Osteoblast (primary cell): ENCODE measurements around the gene CD3G. TPM values are rescaled to one million over a fixed set of nuclear protein-coding genes. Genes with fewer than 3 reads are reported as not detected.

Experiments
- DNase-seq: peaks from one replicate; pipeline ENCODE4 v3.0.0; 2011; ENCODE audit warnings: low spot score, mixed read lengths; ENCODE audit not compliant: insufficient read length; ENCODE audit errors: missing footprints
- H2AFZ ChIP-seq: 2 replicates; pipeline ENCODE4 v1.6.0; 2011; ENCODE audit warnings: mild to moderate bottlenecking, low read length
- H3K27ac ChIP-seq: 2 replicates; pipeline ENCODE4 v1.5.1; 2011; ENCODE audit warnings: mild to moderate bottlenecking, low read depth, low read length, moderate library complexity
- H3K27me3 ChIP-seq: 2 replicates; pipeline ENCODE4 v1.6.0; 2012; ENCODE audit warnings: mild to moderate bottlenecking, control low read depth, inconsistent platforms, low read length, moderate library complexity; ENCODE audit not compliant: insufficient read depth
- H3K36me3 ChIP-seq: 2 replicates; pipeline ENCODE4 v1.5.1; 2011; ENCODE audit warnings: mild to moderate bottlenecking, low read length, control low read depth, moderate library complexity; ENCODE audit not compliant: insufficient read depth
- H3K4me1 ChIP-seq: 2 replicates; pipeline ENCODE4 v1.5.1; 2011; ENCODE audit warnings: mild to moderate bottlenecking, low read length, control low read depth, moderate library complexity; ENCODE audit not compliant: insufficient read depth
- H3K4me2 ChIP-seq: 2 replicates; pipeline ENCODE4 v1.6.0; 2011; ENCODE audit warnings: mild to moderate bottlenecking, low read length; ENCODE audit not compliant: insufficient read depth
- H3K4me3 ChIP-seq: fragments of 200-600 bp; sonication (generic); 3 replicates; pipeline ENCODE4 v1.5.1; 2012; ENCODE audit warnings: mild to moderate bottlenecking, low read length, inconsistent platforms; ENCODE audit not compliant: insufficient read depth
- H3K79me2 ChIP-seq: 2 replicates; pipeline ENCODE4 v1.6.0; 2012; ENCODE audit warnings: mild to moderate bottlenecking, low read length, control low read depth, inconsistent platforms; ENCODE audit not compliant: insufficient read depth
- H3K9me3 ChIP-seq: 2 replicates; pipeline ENCODE4 v1.5.1; 2011; ENCODE audit warnings: low read depth, low read length, control low read depth
- H4K20me1 ChIP-seq: 2 replicates; pipeline ENCODE4 v1.6.0; 2012; ENCODE audit warnings: mild to moderate bottlenecking, low read length, control low read depth; ENCODE audit not compliant: insufficient read depth
- total RNA-seq: library from RNA; depleted of rRNA; stranded (reverse); fragments of >200 nt; gene quantifications from 2 replicates; pipeline ENCODE4 v1.2.3, GENCODE V29; 2012
- TF ChIP-seq, protein P1 (sequence below): IDR thresholded peaks from 2 replicates; pipeline ENCODE4 v1.5.1; 2011; ENCODE audit warnings: mild to moderate bottlenecking, low read depth, low read length, moderate library complexity; ENCODE audit errors: extremely low read depth

Gene CD3G
- total RNA-seq, 1 donor, result not detected

DNA sequence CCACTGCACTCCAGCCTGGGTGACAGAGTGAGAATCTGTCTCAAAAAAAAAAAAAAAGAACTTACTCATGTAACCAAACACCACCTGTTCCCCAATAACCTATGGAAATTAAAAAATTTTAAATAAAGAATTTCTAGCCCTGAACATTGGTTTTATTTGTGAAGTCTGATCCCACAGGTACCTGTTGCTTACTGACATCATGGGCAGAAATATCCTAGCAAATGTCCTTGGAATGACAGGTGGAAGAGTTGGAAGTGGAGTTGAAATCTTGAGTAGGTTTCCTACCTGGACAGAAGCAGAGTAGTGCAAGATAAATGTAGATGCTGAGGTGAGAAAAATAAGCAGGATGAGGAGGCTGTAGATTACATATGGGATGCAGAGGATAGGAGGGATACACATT lies 18.9 kb upstream of the CD3G start:
- H3K79me2 ChIP-seq, result no peaks in the 10 kb centered on the region
- TF ChIP-seq, protein P1, sequence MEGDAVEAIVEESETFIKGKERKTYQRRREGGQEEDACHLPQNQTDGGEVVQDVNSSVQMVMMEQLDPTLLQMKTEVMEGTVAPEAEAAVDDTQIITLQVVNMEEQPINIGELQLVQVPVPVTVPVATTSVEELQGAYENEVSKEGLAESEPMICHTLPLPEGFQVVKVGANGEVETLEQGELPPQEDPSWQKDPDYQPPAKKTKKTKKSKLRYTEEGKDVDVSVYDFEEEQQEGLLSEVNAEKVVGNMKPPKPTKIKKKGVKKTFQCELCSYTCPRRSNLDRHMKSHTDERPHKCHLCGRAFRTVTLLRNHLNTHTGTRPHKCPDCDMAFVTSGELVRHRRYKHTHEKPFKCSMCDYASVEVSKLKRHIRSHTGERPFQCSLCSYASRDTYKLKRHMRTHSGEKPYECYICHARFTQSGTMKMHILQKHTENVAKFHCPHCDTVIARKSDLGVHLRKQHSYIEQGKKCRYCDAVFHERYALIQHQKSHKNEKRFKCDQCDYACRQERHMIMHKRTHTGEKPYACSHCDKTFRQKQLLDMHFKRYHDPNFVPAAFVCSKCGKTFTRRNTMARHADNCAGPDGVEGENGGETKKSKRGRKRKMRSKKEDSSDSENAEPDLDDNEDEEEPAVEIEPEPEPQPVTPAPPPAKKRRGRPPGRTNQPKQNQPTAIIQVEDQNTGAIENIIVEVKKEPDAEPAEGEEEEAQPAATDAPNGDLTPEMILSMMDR, result no peak
- H3K36me3 ChIP-seq, result no peaks in the 10 kb centered on the region

GRCh38 chr11:118328745-118329144 lies 15.4 kb upstream of the CD3G start:
- Histone ChIP-seq H3K79me2 (no peaks in the 10 kb centered on the region), H3K36me3 (no peaks in the 10 kb centered on the region)

More for the DNA sequence above, 18.9 kb upstream of the CD3G start:
- Histone ChIP-seq H4K20me1 (no peaks in the 10 kb centered on the region), H3K4me3 (no peak overlapping the region), H3K27me3 (no peaks in the 10 kb centered on the region), H3K9me3 (no peaks in the 10 kb centered on the region), H2AFZ (no peak overlapping the region), H3K4me1 (no peaks in the 10 kb centered on the region), H3K27ac (no peak overlapping the region), H3K4me2 (no peak overlapping the region)
- no peak for DNase-seq

DNA sequence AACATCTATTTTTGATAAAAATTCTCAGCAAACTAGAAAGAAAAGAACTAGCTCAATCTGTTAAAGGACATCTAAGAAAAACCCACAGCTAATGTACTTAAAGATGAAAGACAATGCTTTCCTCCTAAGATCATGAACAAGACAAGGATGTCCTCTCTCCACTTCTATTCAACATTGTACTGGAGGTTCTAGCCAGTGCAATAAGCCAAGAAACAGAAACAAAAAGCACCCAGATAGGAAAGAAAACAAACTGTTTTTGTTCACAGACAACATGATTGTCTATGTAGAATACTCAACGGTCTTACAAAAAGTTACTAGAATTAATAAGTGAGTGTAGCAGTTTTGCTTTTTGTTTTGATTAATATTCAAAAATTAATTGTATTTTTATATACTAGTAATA lies 9.4 kb upstream of the CD3G start:
- H2AFZ ChIP-seq, result no peak overlapping the region
- no peak overlapping the region for H3K27ac ChIP-seq
- no peaks in the 10 kb centered on the region for H4K20me1 ChIP-seq
- no peaks in the 10 kb centered on the region for H3K4me1 ChIP-seq
- H3K4me3 ChIP-seq, result no peak overlapping the region
- H3K79me2 ChIP-seq, result no peaks in the 10 kb centered on the region
- peaks cover 4% of the 10 kb centered on the region for H3K27me3 ChIP-seq
- no peak overlapping the region for H3K4me2 ChIP-seq
- no peaks in the 10 kb centered on the region for H3K9me3 ChIP-seq
- TF ChIP-seq, protein P1, result no peak
- H3K36me3 ChIP-seq, result no peaks in the 10 kb centered on the region
- DNase-seq, result no peak

More at GRCh38 chr11:118328745-118329144, 15.4 kb upstream of the CD3G start:
- no peak overlapping the region for H2AFZ ChIP-seq
- no peak for DNase-seq
- H3K27ac ChIP-seq, result no peak overlapping the region
- TF ChIP-seq, protein P1, result no peak
- H3K4me1 ChIP-seq, result no peaks in the 10 kb centered on the region
- no peak overlapping the region for H3K4me2 ChIP-seq
- no peak overlapping the region for H3K4me3 ChIP-seq
- no peaks in the 10 kb centered on the region for H4K20me1 ChIP-seq
- no peaks in the 10 kb centered on the region for H3K9me3 ChIP-seq
- H3K27me3 ChIP-seq, result no peaks in the 10 kb centered on the region

DNA sequence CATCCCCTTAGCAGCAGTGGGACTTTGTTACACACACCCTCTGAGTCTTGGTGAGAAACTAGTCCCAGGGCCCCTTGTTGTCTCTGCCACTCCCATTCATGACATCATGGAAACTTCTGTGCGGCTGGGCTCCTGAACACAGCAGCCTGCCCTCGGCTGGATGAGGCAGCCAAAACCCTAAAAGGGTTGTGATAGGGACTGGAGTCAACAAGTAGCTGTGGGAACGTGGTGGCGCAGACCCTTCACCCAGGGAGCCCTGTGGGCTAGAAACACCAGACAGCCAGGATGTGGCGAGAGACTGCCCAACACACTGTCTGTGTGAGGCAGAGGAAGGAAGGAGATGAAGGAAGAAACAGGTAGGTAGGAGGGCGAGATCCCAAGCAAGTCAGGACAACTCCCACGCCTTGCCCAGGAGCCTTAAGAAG lies 5.5 kb upstream of the CD3G start:
- H3K36me3 ChIP-seq, result no peaks in the 10 kb centered on the region
- peaks cover 5% of the 10 kb centered on the region for H3K27me3 ChIP-seq
- no peaks in the 10 kb centered on the region for H3K4me1 ChIP-seq
- no peak for DNase-seq
- H3K79me2 ChIP-seq, result no peaks in the 10 kb centered on the region
- no peak overlapping the region for H2AFZ ChIP-seq
- no peak overlapping the region for H3K4me2 ChIP-seq
- no peaks in the 10 kb centered on the region for H4K20me1 ChIP-seq
- H3K4me3 ChIP-seq, result no peak overlapping the region
- H3K9me3 ChIP-seq, result no peaks in the 10 kb centered on the region
- H3K27ac ChIP-seq, result no peak overlapping the region
- TF ChIP-seq, protein P1, result no peak
